ENCODE results near the gene CELSR1.

CELSR1 gene

GRCh38 chr22:46463435-46464227 is 73.8 kb downstream of the CELSR1 start:
- H3K4me3 Mint-ChIP-seq, result no peak overlapping the region
- no peaks in the 10 kb centered on the region for H3K36me3 Mint-ChIP-seq (ENCODE audit: insufficient read depth)
- H3K9me3 Mint-ChIP-seq, result no peaks in the 10 kb centered on the region
- ATAC-seq (replicated peaks) (no peak), DNase-seq (no peak)
- H3K27ac Mint-ChIP-seq, result no peak overlapping the region
- H3K27me3 Mint-ChIP-seq, result peaks cover 5 to 27% of the 10 kb centered on the region in 2 donors
- no peaks in the 10 kb centered on the region for H3K4me1 Mint-ChIP-seq (ENCODE audit: low read depth in 2 of 2)

GRCh38 chr22:46462726-46463371 is 74.6 kb downstream of the CELSR1 start:
- no peak for DNase-seq
- H3K4me3 Mint-ChIP-seq, result no peak overlapping the region
- H3K9me3 Mint-ChIP-seq, result no peaks in the 10 kb centered on the region
- no peak overlapping the region for H3K27ac Mint-ChIP-seq
- H3K36me3 Mint-ChIP-seq (ENCODE audit: insufficient read depth), result no peaks in the 10 kb centered on the region
- H3K4me1 Mint-ChIP-seq (ENCODE audit: low read depth in 2 of 2), result peaks cover 0 to 3% of the 10 kb centered on the region in 2 donors
- ATAC-seq (replicated peaks), result no peak
- H3K27me3 Mint-ChIP-seq, result peaks cover 13 to 35% of the 10 kb centered on the region in 2 donors

DNA sequence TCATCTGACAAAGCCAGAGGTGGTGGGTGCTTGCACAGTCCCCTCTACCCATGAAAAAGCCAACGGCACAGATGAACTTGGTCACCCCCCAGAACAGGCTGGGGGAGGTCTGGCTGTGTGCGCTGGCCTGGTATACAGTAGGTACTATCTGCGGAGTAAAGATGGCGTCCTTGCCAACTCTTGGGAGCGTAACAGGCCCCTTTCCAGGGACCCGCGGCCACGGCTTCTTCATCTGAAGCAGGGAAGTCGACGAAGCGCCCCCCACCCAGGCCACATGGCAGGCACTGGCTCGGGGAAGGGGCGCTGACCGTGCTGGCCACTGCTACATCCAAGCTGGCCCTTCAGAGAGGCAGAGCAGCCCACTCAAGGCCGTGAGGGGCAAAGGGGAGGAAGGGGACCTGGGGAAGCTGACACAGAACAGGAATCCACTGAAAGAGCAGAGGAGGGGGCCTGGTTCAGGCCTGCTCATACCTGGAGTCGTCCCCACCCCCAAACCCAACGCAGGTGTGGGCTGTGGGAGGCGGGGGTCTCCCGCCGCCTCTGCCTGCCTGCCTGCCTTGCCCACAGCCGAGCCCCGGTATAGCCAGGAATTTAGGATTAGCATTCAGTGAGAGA is 75.7 kb downstream of the CELSR1 start:
- Mint-ChIP-seq H3K27ac (no peak overlapping the region), H3K4me3 (no peak overlapping the region), H3K36me3 (ENCODE audit: insufficient read depth) (no peaks in the 10 kb centered on the region), H3K27me3 (peaks cover 21 to 45% of the 10 kb centered on the region in 2 donors), H3K9me3 (no peaks in the 10 kb centered on the region), H3K4me1 (ENCODE audit: low read depth in 2 of 2) (peaks cover 0 to 3% of the 10 kb centered on the region in 2 donors)
- DNase-seq, result no peak
- no peak for ATAC-seq (replicated peaks)

DNA sequence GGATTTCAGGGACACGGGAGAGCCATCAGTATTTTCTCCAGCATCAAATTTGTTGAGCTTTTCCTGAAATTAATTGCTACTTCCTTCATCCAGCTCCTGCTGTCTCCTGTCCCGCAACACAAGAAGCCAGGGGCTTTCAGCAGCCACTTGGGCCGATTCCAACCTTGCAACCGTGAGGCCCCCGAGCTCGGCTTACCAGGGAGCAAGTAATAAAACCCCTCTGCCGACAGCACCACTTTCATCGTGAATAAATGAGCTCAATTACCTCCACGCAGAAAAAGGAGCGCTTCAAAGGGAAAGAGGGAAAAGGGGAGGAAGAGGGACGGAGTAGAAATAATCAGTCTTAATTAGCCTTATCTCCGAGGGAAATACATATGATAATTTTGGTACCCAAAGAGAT is 76.6 kb downstream of the CELSR1 start:
- ATAC-seq (replicated peaks) (no peak), DNase-seq (no peak)
- Mint-ChIP-seq H3K9me3 (no peaks in the 10 kb centered on the region), H3K4me3 (no peak overlapping the region), H3K4me1 (ENCODE audit: low read depth in 2 of 2) (peaks cover 0 to 3% of the 10 kb centered on the region in 2 donors), H3K27me3 (peaks cover 24 to 50% of the 10 kb centered on the region in 2 donors), H3K36me3 (ENCODE audit: insufficient read depth) (no peaks in the 10 kb centered on the region), H3K27ac (no peak overlapping the region)

DNA sequence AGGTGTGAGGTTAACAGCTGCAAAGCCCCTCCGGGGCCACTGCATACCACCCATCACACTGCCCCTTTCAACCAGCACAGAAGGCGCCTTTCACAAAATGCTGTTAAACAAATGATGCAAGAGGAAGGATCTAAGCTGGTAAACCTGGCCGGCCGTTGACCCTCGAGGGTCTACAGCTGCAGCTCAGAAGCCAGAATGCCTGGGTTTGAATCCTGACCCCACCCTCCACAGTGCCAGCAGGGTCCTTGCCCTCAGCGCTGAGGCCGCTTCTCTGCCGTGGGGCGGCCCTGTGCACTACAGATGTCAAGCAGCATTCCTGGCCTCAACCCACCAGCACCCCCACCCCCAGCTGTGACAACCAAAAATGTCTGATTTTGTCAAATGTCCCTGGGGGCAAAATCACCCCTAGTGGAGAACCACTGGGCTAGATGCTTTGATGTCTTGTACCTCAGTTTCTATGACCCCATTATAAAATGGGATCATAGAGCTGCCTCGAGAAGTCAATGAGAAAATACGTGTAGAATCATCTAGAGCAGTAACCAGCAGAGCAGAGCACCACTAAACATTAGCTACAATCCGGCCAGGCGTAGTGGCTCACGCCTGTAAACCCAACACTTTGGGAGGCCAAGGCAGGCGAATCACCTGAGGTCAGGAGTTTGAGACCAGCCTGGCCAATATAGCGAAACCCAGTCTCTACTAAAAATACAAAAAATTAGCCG is 77.9 kb downstream of the CELSR1 start:
- H3K9me3 Mint-ChIP-seq, result no peaks in the 10 kb centered on the region
- no peak overlapping the region for H3K4me3 Mint-ChIP-seq
- DNase-seq (no peak), ATAC-seq (replicated peaks) (no peak)
- H3K4me1 Mint-ChIP-seq (ENCODE audit: low read depth in 2 of 2), result peaks cover 0 to 3% of the 10 kb centered on the region in 2 donors
- H3K27ac Mint-ChIP-seq, result no peak overlapping the region
- H3K36me3 Mint-ChIP-seq (ENCODE audit: insufficient read depth), result no peaks in the 10 kb centered on the region
- H3K27me3 Mint-ChIP-seq, result peaks cover 20 to 54% of the 10 kb centered on the region in 2 donors

GRCh38 chr22:46458525-46458924 is 78.9 kb downstream of the CELSR1 start:
- H3K36me3 Mint-ChIP-seq (ENCODE audit: insufficient read depth), result no peaks in the 10 kb centered on the region
- H3K27me3 Mint-ChIP-seq, result peaks cover 20 to 61% of the 10 kb centered on the region in 2 donors
- H3K9me3 Mint-ChIP-seq, result no peaks in the 10 kb centered on the region
- H3K4me1 Mint-ChIP-seq (ENCODE audit: low read depth in 2 of 2), result peaks cover 0 to 3% of the 10 kb centered on the region in 2 donors
- H3K27ac Mint-ChIP-seq, result no peak overlapping the region
- no peak overlapping the region for H3K4me3 Mint-ChIP-seq
- ATAC-seq (replicated peaks), result no peak
- DNase-seq, result no peak

DNA sequence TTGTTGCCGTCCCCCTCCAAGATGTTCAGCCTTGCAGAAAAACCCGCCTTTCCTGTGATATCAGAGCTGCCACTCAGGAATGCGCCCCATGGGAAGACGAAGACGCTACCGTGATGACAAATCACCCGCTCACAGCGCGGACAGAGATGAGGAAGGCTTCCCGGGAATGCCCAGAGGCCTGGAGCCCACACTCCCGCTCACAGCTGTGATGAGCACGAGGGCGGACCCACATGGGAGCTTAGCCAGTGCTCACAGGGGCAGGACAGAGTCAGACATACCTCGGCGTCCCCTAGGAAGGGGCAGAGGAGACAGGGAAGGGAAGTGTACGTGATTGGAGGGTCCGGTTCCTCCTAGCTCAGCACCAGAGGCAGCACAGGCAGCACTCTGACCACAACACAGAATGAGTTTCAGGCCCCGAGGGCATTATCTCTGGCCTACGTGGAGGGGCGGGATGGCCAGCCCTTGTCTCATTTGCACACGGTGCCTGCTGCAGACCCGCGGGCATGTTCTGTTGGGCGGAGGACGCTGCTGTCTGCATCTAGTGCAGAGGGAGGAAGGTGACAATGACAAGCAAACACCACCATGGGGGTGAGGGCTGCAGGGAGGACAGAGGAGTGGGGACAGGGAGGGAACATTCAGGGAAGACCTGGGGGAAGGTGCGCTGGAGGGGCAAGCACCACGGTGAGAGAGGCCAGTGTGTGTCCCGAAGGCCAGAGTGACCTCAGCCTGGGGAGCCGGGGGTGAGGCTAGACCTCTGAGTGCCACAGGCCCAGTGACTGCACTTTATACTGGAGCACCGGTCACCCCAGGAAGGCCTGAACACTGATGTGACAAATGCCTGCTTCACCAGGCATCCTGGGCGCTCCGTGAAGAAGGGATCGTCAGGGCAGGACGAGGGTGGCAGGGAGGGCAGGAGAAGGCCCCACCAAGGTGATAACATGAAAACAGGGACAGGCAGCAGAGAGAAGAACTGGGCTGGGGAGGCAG is 79.6 kb downstream of the CELSR1 start:
- Mint-ChIP-seq H3K4me3 (no peak overlapping the region), H3K9me3 (no peaks in the 10 kb centered on the region), H3K27ac (no peak overlapping the region), H3K27me3 (peaks cover 20 to 63% of the 10 kb centered on the region in 2 donors), H3K36me3 (ENCODE audit: insufficient read depth) (no peaks in the 10 kb centered on the region), H3K4me1 (ENCODE audit: low read depth in 2 of 2) (peaks cover 0 to 3% of the 10 kb centered on the region in 2 donors)
- DNase-seq (no peak), ATAC-seq (replicated peaks) (no peak)

DNA sequence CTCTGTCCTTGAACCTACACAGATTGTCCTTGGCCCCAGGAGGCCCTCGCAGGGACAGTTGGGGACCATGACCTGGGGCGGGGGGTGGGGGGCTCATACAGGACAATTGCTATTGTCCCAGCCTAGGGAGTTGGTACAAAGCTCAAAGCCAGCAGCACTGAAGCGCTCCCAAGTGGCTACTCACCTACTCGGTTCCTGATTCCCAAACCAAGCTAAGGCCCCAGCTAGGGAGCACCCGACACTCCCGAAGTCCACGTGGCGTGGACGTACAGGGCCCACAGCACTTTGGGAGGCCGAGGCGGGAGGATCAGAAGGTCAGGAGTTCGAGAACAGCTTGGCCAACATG is 80.6 kb downstream of the CELSR1 start:
- Mint-ChIP-seq H3K36me3 (ENCODE audit: insufficient read depth) (no peaks in the 10 kb centered on the region), H3K4me1 (ENCODE audit: low read depth in 2 of 2) (peaks cover 0 to 3% of the 10 kb centered on the region in 2 donors), H3K9me3 (no peaks in the 10 kb centered on the region), H3K4me3 (no peak overlapping the region), H3K27ac (no peak overlapping the region), H3K27me3 (peaks cover 20 to 73% of the 10 kb centered on the region in 2 donors)
- DNase-seq (no peak), ATAC-seq (replicated peaks) (no peak)

- H3K4me1 Mint-ChIP-seq (ENCODE audit: low read depth in 2 of 2), result peaks cover 0 to 3% of the 10 kb centered on the region in 2 donors
- H3K4me3 Mint-ChIP-seq, result no peak overlapping the region
- ATAC-seq (replicated peaks) (no peak), DNase-seq (no peak)
- no peaks in the 10 kb centered on the region for H3K36me3 Mint-ChIP-seq (ENCODE audit: insufficient read depth)
- H3K27me3 Mint-ChIP-seq, result peaks cover 22 to 86% of the 10 kb centered on the region in 2 donors
- H3K9me3 Mint-ChIP-seq, result no peaks in the 10 kb centered on the region
- no peak overlapping the region for H3K27ac Mint-ChIP-seq
Measured at GRCh38 chr22:46455446-46455845, 82.0 kb downstream of the CELSR1 start.

- ATAC-seq (replicated peaks), result no peak
- no peak for DNase-seq
- Mint-ChIP-seq H3K27me3 (peaks cover 29 to 86% of the 10 kb centered on the region in 2 donors), H3K4me3 (no peak overlapping the region), H3K27ac (no peak overlapping the region), H3K4me1 (ENCODE audit: low read depth in 2 of 2) (peaks cover 0 to 3% of the 10 kb centered on the region in 2 donors), H3K9me3 (no peaks in the 10 kb centered on the region), H3K36me3 (ENCODE audit: insufficient read depth) (no peaks in the 10 kb centered on the region)
Measured at GRCh38 chr22:46454504-46455269, 82.7 kb downstream of the CELSR1 start.

DNA sequence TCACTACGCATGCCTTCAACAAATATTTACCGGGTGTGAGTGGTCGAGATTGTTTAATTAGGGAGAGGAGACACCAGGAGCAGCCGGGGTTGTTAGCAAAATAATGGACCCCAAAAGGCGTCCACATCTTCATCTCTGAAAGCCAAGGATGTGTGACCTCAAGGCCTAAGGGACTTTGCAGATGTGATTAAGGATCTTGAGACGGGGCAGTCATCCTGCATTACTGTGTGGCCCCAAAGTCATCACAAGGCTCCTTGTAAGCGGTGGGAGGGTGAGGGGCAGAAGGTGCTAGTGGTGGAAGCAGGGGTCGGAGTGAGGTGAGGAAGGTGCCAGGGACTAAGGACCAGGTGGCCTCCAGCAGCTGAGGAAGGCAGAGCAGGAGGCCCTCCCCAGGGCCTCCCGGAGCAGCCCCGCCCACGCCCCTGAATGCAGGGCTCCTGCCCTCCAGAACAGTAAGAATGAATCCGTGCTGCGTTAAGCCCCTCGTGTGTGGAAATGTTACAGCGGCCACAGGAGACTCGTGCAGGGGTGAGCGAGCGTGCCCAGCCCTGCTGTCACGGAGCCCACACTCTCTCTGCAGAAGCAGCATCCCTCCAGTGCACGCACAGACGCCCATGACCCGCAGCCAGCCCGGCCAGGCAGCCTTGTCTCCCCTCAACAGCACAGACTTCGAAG is 83.5 kb downstream of the CELSR1 start:
- ATAC-seq (replicated peaks) (no peak), DNase-seq (no peak)
- Mint-ChIP-seq H3K27me3 (peaks cover 31 to 86% of the 10 kb centered on the region in 2 donors), H3K36me3 (ENCODE audit: insufficient read depth) (no peaks in the 10 kb centered on the region), H3K27ac (no peak overlapping the region), H3K4me3 (no peak overlapping the region), H3K4me1 (ENCODE audit: low read depth in 2 of 2) (peaks cover 0 to 3% of the 10 kb centered on the region in 2 donors), H3K9me3 (no peaks in the 10 kb centered on the region)
